T-cell (primary cell): ENCODE data around the gene CAMK2D. TPM values are rescaled to one million over a fixed set of nuclear protein-coding genes. Genes with fewer than 3 reads are reported as not detected.
A peak's percentile ranks its signal among the peaks of the same experiment; 100 is the strongest.
"Not testable (repeated sequence)": the region's sequence is repeated elsewhere in the genome, so short reads cannot be mapped to it uniquely, and the experiment has no call there.

Source experiments
- ATAC-seq, 4 experiments: fragments of 200-7000 bp in 3 of 4; fragments of 150-1000 bp in 1 of 4; cut with Tn5 transposase; replicated peaks in 1 of 4; 1 replicate in 3 of 4; 2 replicates in 1 of 4; pipeline ENCODE4 v1.10.0; 2021; ENCODE audit warnings: moderate library complexity in 3 of 4, mild to moderate bottlenecking in 2 of 4, moderate number of reproducible peaks in 1 of 4
- CTCF ChIA-PET, 2 donors: fragments of 300-600 bp; sonication (Branson Sonifier 250); formaldehyde crosslinking; loops; one replicate each; lab custom pipeline; 2022; ENCODE audit warnings: antibody characterized with exemption in 2 of 2; lab: Charles Lee
- POLR2A ChIA-PET, 2 donors: fragments of 300-600 bp; sonication (Branson Sonifier 250); formaldehyde crosslinking; loops; one replicate each; lab custom pipeline; 2022; ENCODE audit warnings: antibody characterized with exemption in 2 of 2; lab: Charles Lee
- DNase-seq, 35 experiments: peaks; one replicate each; pipeline versions ENCODE4 v3.0.0 to v3.0.0-alpha.2; 2013 to 2023
- H3K27ac ChIP-seq: one replicate; pipeline ENCODE4 v1.5.1; 2013; ENCODE audit warnings: low read length
- H3K27me3 ChIP-seq, 2 experiments: replicated peaks in 1 of 2; 1 replicate in 1 of 2; 2 replicates in 1 of 2; pipeline versions ENCODE4 v1.6.1 to v1.7.0; 2013; ENCODE audit warnings: low read length in 1 of 2, mixed read lengths in 1 of 2; ENCODE audit not compliant: control insufficient read depth in 2 of 2, insufficient read depth in 2 of 2; ENCODE audit errors: extremely low read depth in 1 of 2
- H3K36me3 ChIP-seq, 2 donors: 1 replicate in 1 of 2; 2 replicates in 1 of 2; pipeline versions ENCODE4 v1.6.1 to v1.7.0; 2013; ENCODE audit warnings: low read length in 1 of 2; ENCODE audit not compliant: control insufficient read depth in 2 of 2, insufficient read depth in 1 of 2; ENCODE audit errors: extremely low read depth in 1 of 2
- H3K4me1 ChIP-seq, 2 experiments: 1 replicate in 1 of 2; 2 replicates in 1 of 2; pipeline versions ENCODE4 v1.6.1 to v1.7.0; 2013; ENCODE audit warnings: low read length in 2 of 2, mixed read lengths in 1 of 2; ENCODE audit not compliant: insufficient read depth in 2 of 2, control insufficient read depth in 1 of 2; ENCODE audit errors: extremely low read depth in 1 of 2
- H3K4me3 ChIP-seq, 2 donors: 1 replicate in 1 of 2; 2 replicates in 1 of 2; pipeline versions ENCODE4 v1.5.1 to v1.7.0; 2013; ENCODE audit warnings: mild to moderate bottlenecking in 2 of 2, low read length in 1 of 2, moderate library complexity in 1 of 2; ENCODE audit not compliant: control insufficient read depth in 1 of 2; ENCODE audit errors: extremely low read depth in 1 of 2
- H3K9me3 ChIP-seq: 2 replicates; pipeline ENCODE4 v1.7.0; 2013
- H3K27ac Mint-ChIP-seq, 2 donors: one replicate each; pipeline ENCODE4 v1.8.0; 2020 to 2021; ENCODE audit warnings: mild to moderate bottlenecking in 2 of 2, mixed read lengths in 2 of 2
- H3K27me3 Mint-ChIP-seq, 2 donors: one replicate each; pipeline ENCODE4 v1.8.0; 2021 to 2022; ENCODE audit warnings: mixed read lengths in 2 of 2
- H3K36me3 Mint-ChIP-seq: one replicate; pipeline ENCODE4 v1.8.0; 2021; ENCODE audit warnings: mixed read lengths
- H3K4me1 Mint-ChIP-seq, 3 donors: one replicate each; pipeline ENCODE4 v1.8.0; 2020 to 2022; ENCODE audit warnings: mixed read lengths in 3 of 3, mild to moderate bottlenecking in 1 of 3
- H3K4me3 Mint-ChIP-seq, 3 donors: one replicate each; pipeline ENCODE4 v1.8.0; 2020 to 2022; ENCODE audit warnings: mild to moderate bottlenecking in 3 of 3, mixed read lengths in 3 of 3, moderate library complexity in 3 of 3
- H3K9me3 Mint-ChIP-seq, 3 donors: one replicate each; pipeline ENCODE4 v1.8.0; 2020 to 2022; ENCODE audit warnings: mixed read lengths in 3 of 3
- WGBS: methylation state at CpG from one replicate; pipeline ENCODE4 v1.1.5; 2013; ENCODE audit warnings: missing lambda C conversion rate; ENCODE audit not compliant: insufficient coverage; 5-methylcytosine and 5-hydroxymethylcytosine counted together
- total RNA-seq, 35 experiments: library from RNA in 6 of 35; stranded (reverse) in 6 of 35; fragments of 120-200 nt in 1 of 35; gene quantifications; one replicate each; pipeline versions ENCODE4 v1.2.1 to v1.2.4 and lab custom pipeline; 2013 to 2026

The CAMK2D gene
- total RNA-seq (10 to 100 TPM; 30.9 to 36.2 (median 35.4) TPM), total RNA-seq (lab: John Stamatoyannopoulos, UW) (35.9 to 333 (median 100) reads per million in 29 experiments)
- total RNA-seq (2013), result 44.8 TPM

DNA sequence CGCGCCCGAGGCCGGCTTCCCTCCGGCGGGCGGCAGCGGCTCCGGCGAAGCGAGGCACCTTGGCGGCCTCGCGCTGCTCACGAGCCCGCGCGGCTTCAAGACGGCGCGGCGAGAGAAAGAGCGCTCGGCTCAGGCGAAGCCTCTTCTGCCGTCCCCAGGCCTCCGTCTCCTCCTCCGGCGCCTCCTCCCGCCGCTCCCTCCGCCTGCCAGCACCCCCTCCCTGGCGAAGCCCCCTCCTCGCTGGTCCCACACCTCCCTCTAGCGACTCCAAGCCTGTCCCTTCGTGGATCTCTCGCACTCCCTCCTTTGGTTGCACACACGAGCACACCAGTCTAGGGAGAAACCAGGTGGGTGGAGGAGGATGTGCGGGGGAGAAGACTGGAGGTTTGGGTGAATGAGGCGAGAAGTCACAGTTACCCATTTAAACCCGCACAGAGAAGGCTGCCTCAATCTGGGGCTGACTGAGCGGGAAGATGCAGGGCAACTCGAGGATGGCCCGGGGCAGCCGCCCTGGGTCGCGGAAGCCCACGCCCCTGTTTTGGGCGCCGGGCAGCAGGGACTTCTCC lies at the start of gene CAMK2D:
Gene CAMK2D, minus strand, starts transcription at position 119 of the 566 bp plus-strand sequence. CDS start 670 bp downstream, outside the sequence.
- Mint-ChIP-seq H3K36me3 (peaks cover 5% of the 10 kb centered on the region), H3K9me3 (no peaks in the 10 kb centered on the region), H3K27me3 (no peaks in the 10 kb centered on the region), H3K4me1 (peaks cover 35 to 41% (median 41%) of the 10 kb centered on the region in 3 donors), H3K4me3 (peak within 1 kb of the TSS; percentile 88 to 98 (median 93)), H3K27ac (peak within 1 kb of the TSS; percentile 99)
- 0% methylated on average over 38 of the region's 50 CpGs for WGBS
- peak; percentile 69 to 91 (median 79) for DNase-seq
- Histone ChIP-seq H3K36me3 (peaks cover 0 to 3% of the 10 kb centered on the region in 2 donors), H3K4me3 (peak within 1 kb of the TSS; percentile 74 to 98), H3K27me3 (no peaks in the 10 kb centered on the region), H3K4me1 (peaks cover 0 to 24% of the 10 kb centered on the region in 2 experiments), H3K27ac (peak within 1 kb of the TSS; percentile 96), H3K9me3 (no peaks in the 10 kb centered on the region)
- CTCF ChIA-PET, result interaction anchor here in 1 of 2 donors (1.8 kb wide), 1 partner anchor 214 kb away, joined by 8 read pairs; no protein-coding TSS in a partner anchor
- peak; percentile 50 to 67 (median 52) for ATAC-seq
- POLR2A ChIA-PET, result interaction anchor here in 1 of 2 donors (0.6 to 1.1 kb wide), 2 partner anchors 10 to 83 kb away, joined by 3 to 4 read pairs; no protein-coding TSS in a partner anchor

GRCh38 chr4:113810906-113811305 lies 49.4 kb upstream of the CAMK2D start:
- Histone ChIP-seq H3K27me3 (no peaks in the 10 kb centered on the region), H3K4me3 (no peak overlapping the region), H3K36me3 (no peaks in the 10 kb centered on the region), H3K9me3 (no peaks in the 10 kb centered on the region), H3K4me1 (no peaks in the 10 kb centered on the region), H3K27ac (no peak overlapping the region)
- Mint-ChIP-seq H3K4me3 (no peak overlapping the region), H3K4me1 (no peaks in the 10 kb centered on the region), H3K27me3 (no peaks in the 10 kb centered on the region), H3K9me3 (no peaks in the 10 kb centered on the region), H3K27ac (no peak overlapping the region), H3K36me3 (no peaks in the 10 kb centered on the region)
- CTCF ChIA-PET, result no interaction called here
- ATAC-seq (no peak), DNase-seq (no peak)
- WGBS, result no CpG with 5 or more reads among the region's 2 CpGs
- POLR2A ChIA-PET, result no interaction called here

DNA sequence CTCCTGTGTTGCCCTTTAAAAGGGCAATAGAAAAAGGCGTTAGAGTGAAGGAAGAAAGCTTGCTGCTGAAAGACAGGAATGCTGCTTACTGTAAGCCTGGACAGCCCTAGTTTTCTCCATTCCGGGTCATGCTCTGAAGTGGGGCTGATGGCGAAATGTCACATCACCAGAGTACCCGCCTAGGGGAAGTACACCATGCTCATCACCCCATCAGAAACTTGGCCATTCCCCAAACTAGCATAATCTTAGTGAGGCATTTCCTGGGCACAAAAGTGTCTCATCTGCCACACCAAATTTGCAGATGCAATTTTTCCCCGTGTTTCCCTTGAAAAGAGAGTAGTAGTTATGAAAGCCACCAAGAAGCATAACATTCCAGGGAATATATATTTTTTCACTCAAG lies 47.8 kb upstream of the CAMK2D start:
- no peaks in the 10 kb centered on the region for H3K27me3 Mint-ChIP-seq
- Histone ChIP-seq H3K36me3 (no peaks in the 10 kb centered on the region), H3K27me3 (no peaks in the 10 kb centered on the region), H3K4me3 (no peak overlapping the region), H3K9me3 (no peaks in the 10 kb centered on the region), H3K27ac (no peak overlapping the region), H3K4me1 (no peaks in the 10 kb centered on the region)
- ChIA-PET POLR2A (interaction anchor here in 1 of 2 donors (0.6 kb wide), 1 partner anchor 569 kb away, joined by 3 read pairs; no protein-coding TSS in a partner anchor), CTCF (interaction anchor here in 1 of 2 donors (0.6 to 0.7 kb wide), 3 partner anchors 92 to 262 kb away, joined by 3 to 4 read pairs (median 3); no protein-coding TSS in a partner anchor)
- no peak overlapping the region for H3K27ac Mint-ChIP-seq
- peaks cover 0 to 5% (median 0%) of the 10 kb centered on the region in 3 donors for H3K9me3 Mint-ChIP-seq
- H3K4me3 Mint-ChIP-seq, result no peak overlapping the region
- H3K36me3 Mint-ChIP-seq, result no peaks in the 10 kb centered on the region
- DNase-seq (peak in 1 of 35 experiments; percentile 3), ATAC-seq (no peak)
- WGBS, result 84% methylated on average over 4 of the region's 5 CpGs
- no peaks in the 10 kb centered on the region for H3K4me1 Mint-ChIP-seq

DNA sequence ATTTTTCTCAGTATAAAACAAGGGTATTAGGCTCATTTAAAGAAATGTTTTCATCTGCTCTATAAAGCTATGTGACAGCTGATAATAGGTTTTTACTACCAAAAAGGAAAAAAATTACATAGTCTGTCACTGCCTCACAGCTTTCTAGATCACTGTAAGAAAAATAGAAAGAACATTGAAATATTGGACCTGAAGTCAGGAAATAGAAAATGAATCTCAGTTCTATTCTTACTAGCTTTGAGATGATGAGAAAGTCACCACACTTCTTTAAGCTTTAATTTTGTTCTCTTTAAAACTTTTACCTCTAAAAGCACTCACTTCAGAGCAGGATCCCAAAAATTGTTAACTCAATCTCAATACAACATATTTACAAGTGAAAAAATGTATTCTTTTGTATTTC lies 45.3 kb upstream of the CAMK2D start:
- Histone ChIP-seq H3K4me1 (no peaks in the 10 kb centered on the region), H3K36me3 (no peaks in the 10 kb centered on the region), H3K27ac (no peak overlapping the region), H3K4me3 (no peak overlapping the region), H3K27me3 (no peaks in the 10 kb centered on the region), H3K9me3 (peaks cover 3% of the 10 kb centered on the region)
- Mint-ChIP-seq H3K9me3 (peaks cover 4 to 10% (median 6%) of the 10 kb centered on the region in 3 donors), H3K36me3 (no peaks in the 10 kb centered on the region), H3K27ac (no peak overlapping the region), H3K4me1 (no peaks in the 10 kb centered on the region), H3K27me3 (no peaks in the 10 kb centered on the region), H3K4me3 (no peak overlapping the region)
- no peak for ATAC-seq
- ChIA-PET CTCF (no interaction called here), POLR2A (interaction anchor here in 1 of 2 donors (0.6 kb wide), 1 partner anchor 172 kb away, joined by 3 read pairs; no protein-coding TSS in a partner anchor)
- no peak for DNase-seq

- ChIA-PET CTCF (no interaction called here), POLR2A (no interaction called here)
- no peaks in the 10 kb centered on the region for H3K4me1 Mint-ChIP-seq
- no peaks in the 10 kb centered on the region for H3K4me1 ChIP-seq
- no peaks in the 10 kb centered on the region for H3K27me3 ChIP-seq
- H3K4me3 Mint-ChIP-seq, result no peak overlapping the region
- H3K9me3 Mint-ChIP-seq, result peaks cover 4 to 10% (median 6%) of the 10 kb centered on the region in 3 donors
- no peak overlapping the region for H3K27ac Mint-ChIP-seq
- H3K9me3 ChIP-seq, result peaks cover 3% of the 10 kb centered on the region
- DNase-seq (no peak), ATAC-seq (no peak)
- no peak overlapping the region for H3K27ac ChIP-seq
- no peaks in the 10 kb centered on the region for H3K36me3 Mint-ChIP-seq
- no peaks in the 10 kb centered on the region for H3K36me3 ChIP-seq
- H3K27me3 Mint-ChIP-seq, result no peaks in the 10 kb centered on the region
- H3K4me3 ChIP-seq, result no peak overlapping the region
Observed at GRCh38 chr4:113801882-113802281, 40.3 kb upstream of the CAMK2D start.

GRCh38 chr4:113796381-113796780 lies 34.8 kb upstream of the CAMK2D start:
- CTCF ChIA-PET, ATAC-seq, POLR2A ChIA-PET, H3K4me1 Mint-ChIP-seq, H3K27ac Mint-ChIP-seq, H3K27me3 Mint-ChIP-seq, DNase-seq, H3K36me3 Mint-ChIP-seq, H3K27me3 ChIP-seq, H3K9me3 ChIP-seq, H3K36me3 ChIP-seq, H3K27ac ChIP-seq, H3K4me1 ChIP-seq, H3K4me3 Mint-ChIP-seq, H3K4me3 ChIP-seq: not testable (repeated sequence)
- WGBS, result 89% methylated on average over 11 of the region's 24 CpGs
- H3K9me3 Mint-ChIP-seq, result peaks cover 4 to 18% (median 12%) of the 10 kb centered on the region in 3 donors
